ENCODE measurements around the gene ECE1.

DNA sequence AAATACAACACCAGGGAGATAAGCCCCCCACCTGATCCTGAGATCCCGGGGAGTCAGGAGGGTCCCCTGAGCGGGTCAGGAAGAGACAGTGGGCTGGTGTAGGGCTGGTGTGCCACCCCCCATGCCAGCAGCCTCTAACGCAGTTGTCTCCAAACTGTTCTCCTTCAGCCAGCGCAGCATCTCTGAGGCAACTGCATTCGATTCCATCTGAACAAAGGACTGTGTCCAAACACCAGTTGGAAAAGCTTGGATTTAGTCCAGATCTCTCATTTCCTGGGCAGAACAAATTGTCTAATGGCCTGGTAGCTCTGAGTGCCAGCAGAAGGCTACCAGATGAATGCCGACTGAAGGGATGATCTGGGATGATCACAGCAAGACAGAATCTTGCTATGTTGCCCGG lies 69.4 kb downstream of the ECE1 start:
- TF ChIP-seq, protein P1, sequence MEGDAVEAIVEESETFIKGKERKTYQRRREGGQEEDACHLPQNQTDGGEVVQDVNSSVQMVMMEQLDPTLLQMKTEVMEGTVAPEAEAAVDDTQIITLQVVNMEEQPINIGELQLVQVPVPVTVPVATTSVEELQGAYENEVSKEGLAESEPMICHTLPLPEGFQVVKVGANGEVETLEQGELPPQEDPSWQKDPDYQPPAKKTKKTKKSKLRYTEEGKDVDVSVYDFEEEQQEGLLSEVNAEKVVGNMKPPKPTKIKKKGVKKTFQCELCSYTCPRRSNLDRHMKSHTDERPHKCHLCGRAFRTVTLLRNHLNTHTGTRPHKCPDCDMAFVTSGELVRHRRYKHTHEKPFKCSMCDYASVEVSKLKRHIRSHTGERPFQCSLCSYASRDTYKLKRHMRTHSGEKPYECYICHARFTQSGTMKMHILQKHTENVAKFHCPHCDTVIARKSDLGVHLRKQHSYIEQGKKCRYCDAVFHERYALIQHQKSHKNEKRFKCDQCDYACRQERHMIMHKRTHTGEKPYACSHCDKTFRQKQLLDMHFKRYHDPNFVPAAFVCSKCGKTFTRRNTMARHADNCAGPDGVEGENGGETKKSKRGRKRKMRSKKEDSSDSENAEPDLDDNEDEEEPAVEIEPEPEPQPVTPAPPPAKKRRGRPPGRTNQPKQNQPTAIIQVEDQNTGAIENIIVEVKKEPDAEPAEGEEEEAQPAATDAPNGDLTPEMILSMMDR (IDR thresholded peaks at IDR 0.05) = no peak
- no peak for TF ChIP-seq POLR2A (IDR thresholded peaks at IDR 0.05)
